Stimulated activated CD4-positive, alpha-beta T cell treated with anti-CD3 and anti-CD28 coated beads, Interleukin-2, amount 100 ng/mL, for 4 hours (primary cell): ENCODE results near the gene NTM.

Experiments
- DNase-seq: peaks from one replicate; pipeline ENCODE4 v3.0.0-alpha.2; 2020; ENCODE audit warnings: low read depth

NTM gene

DNA sequence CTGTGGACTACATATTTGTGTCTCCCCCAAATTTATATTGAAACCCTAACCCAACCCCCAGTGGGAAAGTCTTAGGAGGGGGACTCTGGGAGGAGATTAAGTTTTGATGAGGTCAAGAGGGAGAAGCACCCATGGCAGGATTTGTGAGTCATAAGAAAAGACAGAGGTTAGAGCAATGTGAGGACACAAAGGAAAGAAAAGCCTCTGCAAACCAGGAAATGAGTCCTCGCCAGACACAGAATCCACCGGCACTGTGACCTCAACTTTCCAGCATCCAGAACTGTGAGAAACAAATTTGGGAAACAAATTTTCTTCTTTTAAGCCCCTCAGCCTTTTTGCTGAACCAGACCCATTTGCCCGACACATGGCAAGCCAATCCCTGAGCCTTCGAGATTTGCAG is 397.0 kb downstream of the NTM start:
- no peak for DNase-seq

- DNase-seq = no peak
Observed at GRCh38 chr11:131770801-131771200, 400.4 kb downstream of the NTM start.

DNA sequence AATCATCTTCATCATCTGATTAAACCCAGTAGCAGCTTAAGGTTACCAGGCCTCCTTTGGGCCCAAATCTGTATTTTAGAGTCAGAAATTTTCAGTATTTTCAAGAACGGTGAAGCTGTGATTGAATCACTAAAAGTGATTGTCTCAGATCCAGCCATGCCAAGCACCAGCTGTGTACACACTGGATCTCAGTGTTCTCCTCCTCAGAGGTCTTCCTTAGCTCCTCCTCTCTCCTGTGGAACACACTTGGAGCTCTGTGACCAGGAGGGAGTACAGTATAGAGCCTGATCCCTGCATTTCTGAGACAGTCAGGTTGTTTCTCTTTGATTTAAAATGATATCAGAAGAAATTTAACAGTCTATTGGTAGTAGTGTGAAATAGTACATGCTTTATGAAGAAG is 401.1 kb downstream of the NTM start:
- DNase-seq = no peak

- DNase-seq = no peak
Observed at GRCh38 chr11:131773626-131774025, 403.2 kb downstream of the NTM start.

DNA sequence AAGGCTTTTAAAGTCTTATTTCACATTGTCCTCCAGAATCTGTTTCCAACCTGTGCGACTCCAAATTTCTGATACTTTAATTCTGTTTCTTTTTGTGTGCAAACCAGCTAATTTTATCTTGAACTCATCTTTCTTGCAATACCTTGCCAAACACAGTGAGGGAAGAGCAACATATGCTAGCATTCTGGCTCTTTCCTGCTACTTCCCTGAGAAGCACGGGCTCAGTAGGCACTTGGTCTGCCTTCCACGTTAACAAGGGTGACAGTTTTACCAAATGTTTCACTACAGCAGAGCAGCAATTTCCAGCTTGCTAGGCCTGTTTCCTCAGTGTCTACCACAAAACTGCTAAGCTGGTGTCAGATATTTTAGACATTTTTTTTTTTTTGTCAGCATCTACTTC is 405.8 kb downstream of the NTM start:
- DNase-seq = no peak

- DNase-seq = no peak
Observed at GRCh38 chr11:131785801-131786200, 415.4 kb downstream of the NTM start.

- DNase-seq = no peak
Observed at GRCh38 chr11:131787119-131787518, 416.7 kb downstream of the NTM start.

GRCh38 chr11:131790586-131790985 is 420.2 kb downstream of the NTM start:
- DNase-seq = no peak

DNA sequence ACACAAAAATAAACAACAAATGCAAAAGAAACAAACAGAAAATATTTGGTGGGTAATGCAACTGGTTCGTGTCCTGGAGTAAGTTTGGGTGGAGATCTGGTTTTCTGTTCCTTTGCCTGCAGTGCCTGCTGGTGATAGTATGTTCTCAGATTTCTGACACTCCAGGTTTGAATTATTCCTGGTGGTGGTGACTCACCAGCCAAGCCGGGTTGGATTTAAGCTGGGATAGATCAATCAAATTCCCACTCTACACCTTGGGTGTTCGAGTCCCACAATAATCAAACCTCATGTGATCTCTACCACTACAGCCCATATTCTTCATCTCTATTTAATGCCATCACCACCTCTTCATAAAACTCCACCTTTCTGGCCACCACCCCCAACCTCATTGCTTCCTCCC is 421.8 kb downstream of the NTM start:
- no peak for DNase-seq

GRCh38 chr11:131796089-131796488 is 425.7 kb downstream of the NTM start:
- no peak for DNase-seq

- no peak for DNase-seq
Observed at GRCh38 chr11:131796541-131796940, 426.1 kb downstream of the NTM start.

DNA sequence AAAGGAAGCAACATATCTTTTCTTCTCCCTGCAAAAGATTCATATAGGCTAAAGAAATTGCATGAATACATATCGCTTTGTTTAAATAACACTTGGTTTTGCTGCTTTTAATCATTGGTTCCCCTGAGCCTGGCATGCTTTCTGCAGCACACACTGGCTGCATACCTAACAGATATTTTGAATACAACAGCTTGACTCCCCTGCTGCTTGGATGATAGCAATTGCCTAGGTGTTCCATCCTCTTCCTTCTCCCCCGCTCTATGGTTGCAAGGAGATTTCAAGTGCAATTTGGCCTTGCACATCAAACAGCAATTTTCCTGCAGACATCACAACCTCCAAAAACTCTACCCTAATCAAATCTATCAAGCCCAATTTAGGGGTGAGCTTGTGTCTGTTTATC is 430.0 kb downstream of the NTM start:
- no peak for DNase-seq

DNA sequence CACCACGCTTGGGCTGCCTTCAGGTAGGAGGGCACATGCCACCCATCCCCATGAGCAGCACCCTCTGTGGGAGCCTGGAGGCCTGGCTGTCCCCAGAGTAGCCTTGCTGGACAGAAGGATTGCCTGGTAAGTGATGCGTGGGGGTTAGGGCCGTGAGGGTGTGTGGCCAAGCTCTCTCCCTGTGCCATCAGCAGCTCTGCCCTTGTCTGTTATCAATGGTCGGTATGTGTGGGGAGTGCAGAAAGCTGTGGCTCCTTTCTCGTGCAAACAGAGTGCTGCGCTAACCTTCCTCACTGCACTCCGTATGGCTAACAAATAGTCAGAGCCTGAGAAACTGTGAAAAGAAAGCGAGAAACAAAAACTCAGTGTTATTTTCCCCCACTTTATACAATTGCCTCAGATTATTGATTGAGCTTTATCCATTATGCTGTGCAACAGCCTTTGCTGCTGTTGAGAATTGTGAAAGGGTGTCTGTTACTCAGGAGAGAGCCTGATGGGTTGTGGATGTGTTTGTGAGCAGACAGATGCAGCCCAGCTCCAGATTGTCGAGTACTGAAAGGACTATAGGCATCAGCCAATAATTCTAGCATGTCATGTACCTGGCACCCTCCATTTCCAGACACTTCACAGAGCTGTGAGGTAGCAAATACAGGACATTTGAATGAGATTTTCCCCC is 432.2 kb downstream of the NTM start:
- no peak for DNase-seq

- DNase-seq = no peak
Observed at GRCh38 chr11:131807876-131808275, 437.5 kb downstream of the NTM start.

- no peak for DNase-seq
Observed at GRCh38 chr11:131808470-131808869, 438.1 kb downstream of the NTM start.

DNA sequence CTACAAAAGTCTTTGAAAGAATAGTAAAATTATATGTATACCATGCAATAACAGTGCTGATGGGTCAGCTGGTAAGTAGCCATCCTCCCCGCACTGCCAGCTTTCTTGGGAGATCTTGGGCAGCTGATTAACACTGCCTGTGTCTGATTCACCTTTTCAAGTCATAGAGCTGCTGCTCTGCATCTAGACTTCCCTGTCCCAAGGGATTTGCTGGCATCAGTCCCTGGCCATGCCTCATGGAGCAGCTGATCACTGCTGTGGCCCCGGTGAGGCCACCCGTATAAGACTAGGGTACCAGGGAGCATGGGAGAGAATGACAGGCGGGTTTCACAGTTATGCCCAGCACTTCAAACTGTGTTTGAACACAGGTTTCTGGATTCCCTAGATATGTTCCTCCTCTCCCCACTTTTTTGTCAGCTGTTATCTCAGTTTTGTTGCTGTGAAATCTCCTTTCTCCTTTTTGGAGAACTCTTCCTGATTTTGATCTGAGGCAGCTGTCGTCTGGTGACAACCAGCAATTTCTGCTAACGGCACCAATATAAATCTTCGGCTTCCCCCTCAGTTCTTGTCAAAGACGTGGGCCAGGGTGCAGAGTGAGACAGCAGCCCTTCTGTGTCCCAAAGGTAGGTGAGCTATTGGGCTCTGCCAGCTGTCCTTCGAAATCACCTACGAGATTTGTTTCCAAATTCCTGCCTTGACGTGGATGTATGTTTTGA is 438.9 kb downstream of the NTM start:
- no peak for DNase-seq

- no peak for DNase-seq
Observed at GRCh38 chr11:131810541-131810940, 440.1 kb downstream of the NTM start.

DNA sequence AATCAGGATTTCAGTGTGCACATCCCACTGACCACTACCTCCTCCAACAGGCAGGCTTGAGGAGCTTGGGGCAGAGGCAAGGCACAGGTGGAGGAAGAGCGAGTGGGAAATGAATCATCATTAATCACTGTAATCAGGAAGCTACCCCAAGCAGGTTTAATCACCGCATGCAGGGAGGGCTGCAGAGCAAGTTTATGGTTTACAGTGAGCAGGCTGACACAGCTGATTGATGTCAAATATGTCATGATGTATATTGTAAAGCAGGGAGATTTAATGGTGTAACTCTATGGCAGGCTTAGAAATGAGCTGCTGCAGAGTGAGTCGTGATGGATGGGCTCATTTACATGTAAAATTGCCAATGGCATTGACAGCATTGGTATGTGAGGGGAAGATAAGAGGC is 441.0 kb downstream of the NTM start:
- no peak for DNase-seq

DNA sequence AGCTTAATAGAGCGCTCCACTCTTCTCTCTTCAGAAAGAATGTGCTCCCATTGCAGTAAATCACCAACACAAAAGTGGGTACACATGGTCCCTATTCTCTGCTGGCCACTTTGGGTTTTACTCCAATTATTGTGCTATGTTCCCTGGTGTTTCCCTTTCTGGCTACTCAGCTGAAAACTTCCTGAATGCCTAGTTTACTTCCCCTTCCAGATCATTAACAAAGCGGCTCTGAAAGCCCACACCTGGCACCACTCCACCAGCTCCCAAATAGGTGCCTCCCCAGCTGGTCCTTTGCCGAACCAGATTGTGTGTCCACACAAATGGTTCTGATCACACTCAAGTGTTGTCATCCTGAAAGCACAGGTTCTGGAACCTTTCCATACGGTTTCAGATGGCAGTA is 443.7 kb downstream of the NTM start:
- no peak for DNase-seq

DNA sequence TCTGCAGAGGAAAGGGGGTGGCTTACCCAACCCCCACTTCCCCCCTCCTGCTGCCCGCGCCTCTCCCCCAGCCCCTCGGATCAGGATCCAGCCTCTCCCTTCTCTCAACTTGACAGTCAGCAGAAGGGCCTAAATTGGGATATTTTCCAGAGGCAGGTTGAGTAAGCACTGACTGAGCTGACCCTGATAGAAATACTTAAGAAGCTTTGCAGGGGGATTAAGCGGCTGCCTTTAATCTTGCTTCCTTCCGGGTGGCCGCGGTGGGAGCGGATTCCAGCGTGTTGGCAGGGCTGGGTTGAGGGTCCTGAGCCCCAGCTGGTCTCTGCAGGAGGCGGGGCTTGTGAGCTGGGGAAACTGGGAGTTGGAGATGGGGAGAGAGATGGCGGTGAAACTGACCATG is 445.2 kb downstream of the NTM start:
- DNase-seq = no peak

DNA sequence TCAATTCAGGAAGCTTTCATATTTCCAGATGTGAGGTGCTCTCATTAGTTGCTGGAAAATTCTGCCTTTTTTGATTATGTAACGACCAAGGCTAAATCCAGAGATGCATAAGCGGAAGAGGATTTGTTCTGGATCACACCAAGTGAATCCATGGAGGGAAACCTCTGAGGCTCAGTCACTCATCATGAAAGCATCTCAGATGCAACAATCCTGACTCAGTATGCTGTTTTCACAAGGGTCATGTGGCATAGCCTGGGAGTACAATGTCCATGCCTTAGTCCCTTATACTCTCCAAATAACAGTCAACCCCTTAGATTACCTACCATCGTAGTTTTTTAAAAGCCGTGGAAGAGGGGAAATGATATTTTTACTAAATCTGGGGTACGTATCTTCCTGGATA is 445.6 kb downstream of the NTM start:
- no peak for DNase-seq

GRCh38 chr11:131817687-131818188 is 447.3 kb downstream of the NTM start:
- no peak for DNase-seq

GRCh38 chr11:131819865-131820264 is 449.4 kb downstream of the NTM start:
- no peak for DNase-seq

DNA sequence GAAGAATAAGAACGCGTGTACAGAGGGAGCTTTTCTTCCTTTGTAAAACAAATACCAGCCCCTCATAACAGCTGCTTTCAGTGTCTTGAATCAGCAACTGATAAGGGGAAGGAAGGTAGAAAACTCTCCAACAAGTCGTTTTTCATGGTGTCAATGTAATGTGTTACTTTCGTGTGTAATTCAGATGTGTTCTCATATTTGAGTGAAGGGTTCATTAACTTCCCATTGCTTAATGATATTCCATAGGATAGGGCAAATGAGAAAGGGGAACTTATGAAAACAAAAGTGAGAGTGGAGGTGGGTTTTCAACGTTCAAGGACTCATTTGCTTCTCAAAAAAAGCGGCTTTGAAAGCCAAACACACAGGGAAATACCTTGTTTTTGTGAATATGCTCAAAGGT is 452.1 kb downstream of the NTM start:
- no peak for DNase-seq
